IPS-18a (cell line): Measurements from ENCODE around the gene INO80D.
"Not testable (repeated sequence)": the region's sequence is repeated elsewhere in the genome, so short reads cannot be mapped to it uniquely, and the experiment has no call there.

Source experiments
- H3K27ac ChIP-seq: one replicate; pipeline ENCODE4 v1.5.1; 2013; ENCODE audit warnings: low read length
- H3K27me3 ChIP-seq: one replicate; pipeline ENCODE4 v1.6.1; 2013; ENCODE audit warnings: mild to moderate bottlenecking, low read length; ENCODE audit not compliant: control insufficient read depth, insufficient read depth
- H3K36me3 ChIP-seq: one replicate; pipeline ENCODE4 v1.6.1; 2013; ENCODE audit warnings: low read depth, low read length; ENCODE audit not compliant: control insufficient read depth
- H3K4me1 ChIP-seq: one replicate; pipeline ENCODE4 v1.6.1; 2013; ENCODE audit warnings: low read depth, low read length; ENCODE audit not compliant: control insufficient read depth
- H3K4me3 ChIP-seq: one replicate; pipeline ENCODE4 v1.5.1; 2013; ENCODE audit warnings: low read length
- H3K9ac ChIP-seq: one replicate; pipeline ENCODE4 v1.6.1; 2013; ENCODE audit warnings: mild to moderate bottlenecking, low read length, moderate library complexity
- H3K9me3 ChIP-seq: one replicate; pipeline ENCODE4 v1.6.1; 2013; ENCODE audit warnings: low read depth, low read length; ENCODE audit not compliant: control insufficient read depth

The INO80D gene

GRCh38 chr2:206082298-206082843 lies 3.6 kb downstream of the INO80D start:
- Histone ChIP-seq H3K9me3 (no peaks in the 10 kb centered on the region), H3K27me3 (no peaks in the 10 kb centered on the region), H3K4me1 (peaks cover 37% of the 10 kb centered on the region), H3K27ac (peak overlapping the region; percentile 94), H3K36me3 (no peaks in the 10 kb centered on the region), H3K4me3 (peak overlapping the region; percentile 90), H3K9ac (peak overlapping the region; percentile 86)

- peaks cover 37% of the 10 kb centered on the region for H3K4me1 ChIP-seq
- H3K4me3 ChIP-seq = no peak overlapping the region
- H3K9ac ChIP-seq = no peak overlapping the region
- no peaks in the 10 kb centered on the region for H3K9me3 ChIP-seq
- H3K36me3 ChIP-seq = no peaks in the 10 kb centered on the region
- no peak overlapping the region for H3K27ac ChIP-seq
- no peaks in the 10 kb centered on the region for H3K27me3 ChIP-seq
Measured at GRCh38 chr2:206080927-206081326, 5.0 kb downstream of the INO80D start.

GRCh38 chr2:206079699-206080465 lies 6.1 kb downstream of the INO80D start:
- Histone ChIP-seq H3K4me1 (peaks cover 37% of the 10 kb centered on the region), H3K9ac (peak overlapping the region; percentile 67), H3K4me3 (peak overlapping the region; percentile 59), H3K27ac (peak overlapping the region; percentile 95), H3K36me3 (no peaks in the 10 kb centered on the region), H3K27me3 (no peaks in the 10 kb centered on the region), H3K9me3 (no peaks in the 10 kb centered on the region)

GRCh38 chr2:206077879-206078278 lies 8.1 kb downstream of the INO80D start:
- H3K9ac ChIP-seq, H3K27me3 ChIP-seq, H3K9me3 ChIP-seq, H3K36me3 ChIP-seq, H3K27ac ChIP-seq, H3K4me3 ChIP-seq: not testable (repeated sequence)
- peaks cover 33% of the 10 kb centered on the region for H3K4me1 ChIP-seq

- Histone ChIP-seq H3K4me1 (peaks cover 16% of the 10 kb centered on the region), H3K27ac (no peak overlapping the region), H3K4me3 (no peak overlapping the region), H3K36me3 (peaks cover 3% of the 10 kb centered on the region), H3K9ac (no peak overlapping the region), H3K27me3 (no peaks in the 10 kb centered on the region), H3K9me3 (no peaks in the 10 kb centered on the region)
Measured at GRCh38 chr2:206075113-206075512, 10.9 kb downstream of the INO80D start.

- Histone ChIP-seq H3K9ac (no peak overlapping the region), H3K4me3 (no peak overlapping the region), H3K27me3 (no peaks in the 10 kb centered on the region), H3K4me1 (no peaks in the 10 kb centered on the region), H3K27ac (no peak overlapping the region), H3K36me3 (peaks cover 3% of the 10 kb centered on the region), H3K9me3 (no peaks in the 10 kb centered on the region)
Measured at GRCh38 chr2:206071807-206072206, 14.2 kb downstream of the INO80D start.

- Histone ChIP-seq H3K27me3 (no peaks in the 10 kb centered on the region), H3K4me3 (no peak overlapping the region), H3K9me3 (no peaks in the 10 kb centered on the region), H3K4me1 (no peaks in the 10 kb centered on the region), H3K9ac (no peak overlapping the region), H3K27ac (no peak overlapping the region), H3K36me3 (peaks cover 4% of the 10 kb centered on the region)
Measured at GRCh38 chr2:206069417-206069816, 16.6 kb downstream of the INO80D start.

- Histone ChIP-seq H3K4me1 (no peaks in the 10 kb centered on the region), H3K4me3 (no peak overlapping the region), H3K9me3 (no peaks in the 10 kb centered on the region), H3K27me3 (no peaks in the 10 kb centered on the region), H3K27ac (no peak overlapping the region), H3K9ac (no peak overlapping the region), H3K36me3 (peaks cover 6% of the 10 kb centered on the region)
Measured at GRCh38 chr2:206068207-206068606, 17.8 kb downstream of the INO80D start.

- Histone ChIP-seq H3K9ac (no peak overlapping the region), H3K4me3 (no peak overlapping the region), H3K4me1 (peaks cover 3% of the 10 kb centered on the region), H3K9me3 (no peaks in the 10 kb centered on the region), H3K27ac (no peak overlapping the region), H3K36me3 (peaks cover 38% of the 10 kb centered on the region), H3K27me3 (no peaks in the 10 kb centered on the region)
Measured at GRCh38 chr2:206064077-206064476, 21.9 kb downstream of the INO80D start.

GRCh38 chr2:206063635-206064034 lies 22.3 kb downstream of the INO80D start:
- H3K4me3 ChIP-seq = no peak overlapping the region
- no peaks in the 10 kb centered on the region for H3K9me3 ChIP-seq
- no peak overlapping the region for H3K9ac ChIP-seq
- H3K27ac ChIP-seq = no peak overlapping the region
- no peaks in the 10 kb centered on the region for H3K27me3 ChIP-seq
- peaks cover 38% of the 10 kb centered on the region for H3K36me3 ChIP-seq
- peaks cover 3% of the 10 kb centered on the region for H3K4me1 ChIP-seq

- Histone ChIP-seq H3K27me3 (no peaks in the 10 kb centered on the region), H3K36me3 (peaks cover 38% of the 10 kb centered on the region), H3K27ac (no peak overlapping the region), H3K4me1 (peaks cover 3% of the 10 kb centered on the region), H3K9me3 (no peaks in the 10 kb centered on the region), H3K9ac (no peak overlapping the region), H3K4me3 (no peak overlapping the region)
Measured at GRCh38 chr2:206062724-206063123, 23.2 kb downstream of the INO80D start.

GRCh38 chr2:206056286-206056685 lies 29.7 kb downstream of the INO80D start:
- no peaks in the 10 kb centered on the region for H3K9me3 ChIP-seq
- H3K27me3 ChIP-seq = no peaks in the 10 kb centered on the region
- no peak overlapping the region for H3K4me3 ChIP-seq
- no peak overlapping the region for H3K27ac ChIP-seq
- H3K36me3 ChIP-seq = peaks cover 42% of the 10 kb centered on the region
- H3K4me1 ChIP-seq = no peaks in the 10 kb centered on the region
- no peak overlapping the region for H3K9ac ChIP-seq
